Brain microvascular endothelial cell (primary cell): ENCODE measurements around the gene XRCC5.

Source experiments
- DNase-seq: peaks from one replicate; pipeline ENCODE4 v3.0.0-alpha.2; 2020
- H3K27ac ChIP-seq: fragments of 250-450 bp; sonication (Bioruptor Pico); 2 replicates; pipeline ENCODE4 v1.5.1; 2020; ENCODE audit warnings: mild to moderate bottlenecking, moderate library complexity
- H3K27me3 ChIP-seq: fragments of 250-450 bp; sonication (Bioruptor Pico); replicated peaks from 2 replicates; pipeline ENCODE4 v1.5.1; 2020; ENCODE audit warnings: mild to moderate bottlenecking
- H3K36me3 ChIP-seq: fragments of 250-450 bp; sonication (Bioruptor Pico); replicated peaks from 2 replicates; pipeline ENCODE4 v1.5.1; 2020; ENCODE audit warnings: mild to moderate bottlenecking
- H3K4me3 ChIP-seq: 2 replicates; pipeline ENCODE4 v1.5.1; 2011; ENCODE audit warnings: low read depth, mild to moderate bottlenecking, control low read depth, low read length, moderate library complexity
- CTCF ChIP-seq: IDR thresholded peaks from 2 replicates; pipeline ENCODE4 v1.5.1; 2011; ENCODE audit warnings: low read depth, mild to moderate bottlenecking, moderate library complexity, low read length, control low read depth, inconsistent platforms; ENCODE audit errors: missing control alignments
- in situ Hi-C: cut with HindIII; loops from 2 replicates; pipeline ENCODE4 v1.10.0; 2017; ENCODE audit warnings: low sequenced_read_pairs, low pct_ligation_motif_present

XRCC5 gene

GRCh38 chr2:216111122-216111521, 2.0 kb downstream of the XRCC5 start:
- TF ChIP-seq CTCF = no peak
- DNase-seq = no peak
- in situ Hi-C loops = no loop called here
- Histone ChIP-seq H3K4me3 (no peak overlapping the region), H3K27ac (no peak overlapping the region), H3K27me3 (no peaks in the 10 kb centered on the region), H3K36me3 (peaks cover 33% of the 10 kb centered on the region)

GRCh38 chr2:216112926-216113325, 3.8 kb downstream of the XRCC5 start:
- Histone ChIP-seq H3K36me3 (peaks cover 36% of the 10 kb centered on the region), H3K27me3 (no peaks in the 10 kb centered on the region), H3K27ac (no peak overlapping the region), H3K4me3 (no peak overlapping the region)
- TF ChIP-seq CTCF = no peak
- DNase-seq = no peak
- in situ Hi-C loops = no loop called here

DNA sequence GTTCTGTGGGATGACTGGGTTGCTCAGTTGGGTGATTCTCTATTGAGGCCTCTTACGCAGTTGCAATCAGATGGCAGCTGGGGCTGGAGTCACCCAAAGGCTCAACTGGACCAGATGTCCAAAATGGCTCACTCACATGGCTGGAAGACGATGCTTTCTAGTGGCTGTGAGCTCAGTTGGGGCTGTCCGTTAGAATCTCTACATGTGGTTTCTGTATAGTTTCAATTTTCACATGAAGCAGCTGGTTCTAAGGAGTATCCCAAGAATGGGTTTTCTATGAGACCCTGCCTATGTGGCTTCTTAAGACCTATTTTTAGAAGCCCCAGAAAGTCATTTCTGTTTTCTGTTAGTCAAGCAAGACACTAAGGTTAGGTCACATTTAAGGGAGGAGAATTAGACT, 4.4 kb downstream of the XRCC5 start:
- peaks cover 41% of the 10 kb centered on the region for H3K36me3 ChIP-seq
- in situ Hi-C loops = no loop called here

GRCh38 chr2:216114382-216114713, 5.2 kb downstream of the XRCC5 start:
- DNase-seq = no peak
- H3K36me3 ChIP-seq = peaks cover 47% of the 10 kb centered on the region
- no peak overlapping the region for H3K27ac ChIP-seq
- no peak overlapping the region for H3K4me3 ChIP-seq
- in situ Hi-C loops = no loop called here
- H3K27me3 ChIP-seq = no peaks in the 10 kb centered on the region
- no peak for TF ChIP-seq CTCF

More for the DNA sequence above, 4.4 kb downstream of the XRCC5 start:
- no peaks in the 10 kb centered on the region for H3K27me3 ChIP-seq
- H3K27ac ChIP-seq = no peak overlapping the region
- no peak for TF ChIP-seq CTCF
- no peak for DNase-seq
- H3K4me3 ChIP-seq = no peak overlapping the region

- Histone ChIP-seq H3K27ac (peak overlapping the region; percentile 89), H3K27me3 (no peaks in the 10 kb centered on the region), H3K36me3 (peaks cover 47% of the 10 kb centered on the region), H3K4me3 (peak overlapping the region; percentile 50)
- in situ Hi-C loops = no loop called here
- peak; percentile 98 for DNase-seq
- TF ChIP-seq CTCF = peak; percentile 86
Measured at GRCh38 chr2:216114714-216115531, 5.8 kb downstream of the XRCC5 start.

- Histone ChIP-seq H3K27ac (no peak overlapping the region), H3K4me3 (no peak overlapping the region), H3K36me3 (peaks cover 51% of the 10 kb centered on the region), H3K27me3 (no peaks in the 10 kb centered on the region)
- no peak for TF ChIP-seq CTCF
- in situ Hi-C loops = no loop called here
- DNase-seq = no peak
Measured at GRCh38 chr2:216116418-216116817, 7.3 kb downstream of the XRCC5 start.
